Measurements from ENCODE around the gene PRDM16. TPM values are rescaled to one million over a fixed set of nuclear protein-coding genes. Genes with fewer than 3 reads are reported as not detected.

PRDM16 gene
- total RNA-seq, 4 donors from 2014 or later: 15.7 to 54.3 (median 27.6) TPM

GRCh38 chr1:3167255-3167654, 98.3 kb downstream of the PRDM16 start:
- Histone ChIP-seq H3K9me3 (no peaks in the 10 kb centered on the region), H3K4me1 (peaks cover 36 to 50% of the 10 kb centered on the region in 2 donors), H3K36me3 (no peaks in the 10 kb centered on the region), H3K27ac (no peak overlapping the region), H3K27me3 (no peaks in the 10 kb centered on the region), H3K4me3 (replicated peaks in 1 of 3) (no peak overlapping the region)
- intact Hi-C loops (cut with DNase I): no loop called here
- WGBS, 2 donors: 80 to 83% methylated on average over 13 to 14 of the region's 14 CpGs
- no peak for DNase-seq
- no peak for TF ChIP-seq CTCF (IDR thresholded peaks at IDR 0.05)
- TF ChIP-seq POLR2A (IDR thresholded peaks at IDR 0.05): no peak

- H3K4me3 ChIP-seq (replicated peaks in 1 of 3): no peak overlapping the region
- H3K4me1 ChIP-seq: peaks cover 40 to 49% of the 10 kb centered on the region in 2 donors
- H3K36me3 ChIP-seq: no peaks in the 10 kb centered on the region
- H3K27me3 ChIP-seq: no peaks in the 10 kb centered on the region
- intact Hi-C loops (cut with DNase I): no loop called here
- 29 to 37% methylated on average over 7 of the region's 8 CpGs for WGBS, 2 donors
- DNase-seq: peak; percentile 81 to 83
- TF ChIP-seq CTCF (IDR thresholded peaks at IDR 0.05): no peak
- no peak for TF ChIP-seq POLR2A (IDR thresholded peaks at IDR 0.05)
- H3K27ac ChIP-seq: peak overlapping the region; percentile 25 to 94 (median 36)
- no peaks in the 10 kb centered on the region for H3K9me3 ChIP-seq
Measured at GRCh38 chr1:3168678-3169077, 99.7 kb downstream of the PRDM16 start.

DNA sequence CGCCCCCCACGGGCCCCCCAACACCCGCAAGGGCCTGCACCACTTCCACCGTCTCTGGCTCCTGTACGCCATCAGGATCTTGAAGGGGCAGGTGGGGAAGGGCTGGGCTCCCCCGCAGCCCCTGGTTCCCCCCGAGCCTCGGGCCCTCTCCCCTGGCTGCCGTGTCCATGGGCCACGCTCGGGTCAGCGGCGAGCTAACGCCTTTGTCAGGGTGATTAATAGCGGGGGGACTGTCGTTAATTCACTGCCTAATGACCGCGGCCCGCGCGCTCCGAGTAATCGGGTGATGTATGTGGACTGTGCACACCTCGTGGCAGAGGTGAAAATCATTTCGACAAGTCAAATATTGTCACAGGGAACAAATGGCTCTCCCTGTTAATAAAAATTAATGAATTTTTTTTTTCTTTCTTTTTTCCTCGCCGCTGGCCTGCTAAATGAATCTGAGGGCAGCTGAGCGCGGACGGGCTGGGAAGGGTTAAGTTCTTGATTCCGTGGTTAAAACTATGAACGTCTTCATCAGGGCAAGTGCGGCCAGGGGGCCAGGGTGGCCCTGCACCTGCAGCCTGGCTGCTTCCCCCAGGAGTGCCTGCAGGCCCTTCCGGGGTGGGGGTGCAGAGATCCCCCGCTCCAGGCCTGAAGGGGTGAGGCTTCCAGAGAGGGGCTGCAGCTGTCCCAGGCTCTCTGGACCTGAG, 100.8 kb downstream of the PRDM16 start:
- DNase-seq: no peak
- H3K4me1 ChIP-seq: peaks cover 50 to 61% of the 10 kb centered on the region in 2 donors
- WGBS, 2 donors: 67 to 73% methylated on average over 33 to 35 of the region's 35 CpGs

GRCh38 chr1:3170561-3171453, 101.8 kb downstream of the PRDM16 start:
- peak in 2 of 6 experiments; percentile 4 to 12 for TF ChIP-seq CTCF (IDR thresholded peaks at IDR 0.05)
- TF ChIP-seq POLR2A (IDR thresholded peaks at IDR 0.05): peak in 1 of 2 donors; percentile 69
- peak; percentile 94 for DNase-seq
- peak overlapping the region in 1 of 3 donors; percentile 18 for H3K4me3 ChIP-seq (replicated peaks in 1 of 3)
- peaks cover 59 to 70% of the 10 kb centered on the region in 2 donors for H3K4me1 ChIP-seq
- H3K9me3 ChIP-seq: no peaks in the 10 kb centered on the region
- H3K27me3 ChIP-seq: no peaks in the 10 kb centered on the region
- WGBS, 2 donors: 0 to 4% methylated on average over 24 to 31 of the region's 40 CpGs
- H3K36me3 ChIP-seq: no peaks in the 10 kb centered on the region
- intact Hi-C loops (cut with DNase I): no loop called here
- peak overlapping the region; percentile 94 to 96 (median 95) for H3K27ac ChIP-seq

More for the DNA sequence above, 100.8 kb downstream of the PRDM16 start:
- intact Hi-C loops (cut with DNase I): no loop called here
- TF ChIP-seq POLR2A (IDR thresholded peaks at IDR 0.05) (no peak), CTCF (IDR thresholded peaks at IDR 0.05) (no peak)
- H3K36me3 ChIP-seq: no peaks in the 10 kb centered on the region
- H3K9me3 ChIP-seq: no peaks in the 10 kb centered on the region
- H3K27ac ChIP-seq: peak overlapping the region; percentile 94 to 96 (median 95)
- no peaks in the 10 kb centered on the region for H3K27me3 ChIP-seq
- no peak overlapping the region for H3K4me3 ChIP-seq (replicated peaks in 1 of 3)

All from thyroid gland (tissue), 4 donors.